CD14-positive monocyte (primary cell): Measurements from ENCODE around the gene PLPPR3. TPM values are rescaled to one million over a fixed set of nuclear protein-coding genes. Genes with fewer than 3 reads are reported as not detected.

Source experiments
- DNase-seq, 3 donors: peaks; one replicate each; pipeline ENCODE4 v3.0.0-alpha.2; 2011 to 2022
- H2AFZ ChIP-seq: 2 replicates; pipeline ENCODE4 v1.6.0; 2012; ENCODE audit warnings: mild to moderate bottlenecking, low read depth, low read length, inconsistent platforms; ENCODE audit not compliant: insufficient read depth, poor library complexity, severe bottlenecking
- H3K27ac ChIP-seq, 2 donors: 1 replicate in 1 of 2; 2 replicates in 1 of 2; pipeline ENCODE4 v1.5.1; 2012 to 2013; ENCODE audit warnings: low read length in 2 of 2, control low read depth in 1 of 2, inconsistent platforms in 1 of 2, low read depth in 1 of 2, mild to moderate bottlenecking in 1 of 2
- H3K27me3 ChIP-seq, 2 donors: one replicate each; pipeline versions ENCODE4 v1.6.0 to v1.6.1; 2011 to 2013; ENCODE audit warnings: low read length in 2 of 2; ENCODE audit not compliant: control insufficient read depth in 2 of 2, insufficient read depth in 2 of 2
- H3K36me3 ChIP-seq, 2 donors: replicated peaks in 1 of 2; 1 replicate in 1 of 2; 2 replicates in 1 of 2; pipeline versions ENCODE4 v1.5.1 to v1.6.1; 2012 to 2013; ENCODE audit warnings: low read length in 2 of 2, control low read depth in 1 of 2, inconsistent platforms in 1 of 2, mild to moderate bottlenecking in 1 of 2; ENCODE audit not compliant: insufficient read depth in 2 of 2, control insufficient read depth in 1 of 2
- H3K4me1 ChIP-seq, 2 donors: 1 replicate in 1 of 2; 2 replicates in 1 of 2; pipeline versions ENCODE4 v1.5.1 to v1.6.1; 2012 to 2013; ENCODE audit warnings: low read length in 2 of 2, control low read depth in 1 of 2, inconsistent platforms in 1 of 2, mild to moderate bottlenecking in 1 of 2, moderate library complexity in 1 of 2; ENCODE audit not compliant: insufficient read depth in 2 of 2, control insufficient read depth in 1 of 2
- H3K4me2 ChIP-seq: replicated peaks from 2 replicates; pipeline ENCODE3; 2012; ENCODE audit warnings: low read length, moderate library complexity, mild to moderate bottlenecking; ENCODE audit not compliant: poor library complexity, severe bottlenecking; ENCODE audit errors: extremely low read depth
- H3K4me3 ChIP-seq, 3 experiments: fragments of 200-600 bp in 1 of 3; sonication (generic) in 1 of 3; replicated peaks in 1 of 3; 1 replicate in 2 of 3; 2 replicates in 1 of 3; pipeline ENCODE4 v1.5.1; 2011 to 2013; ENCODE audit warnings: low read length in 3 of 3, mild to moderate bottlenecking in 3 of 3, control low read depth in 2 of 3, low read depth in 2 of 3, inconsistent platforms in 1 of 3, moderate library complexity in 1 of 3
- H3K79me2 ChIP-seq: 2 replicates; pipeline ENCODE4 v1.6.0; 2012; ENCODE audit warnings: mild to moderate bottlenecking, control low read depth, inconsistent platforms, low read length, moderate library complexity; ENCODE audit not compliant: insufficient read depth
- H3K9ac ChIP-seq: 2 replicates; pipeline ENCODE4 v1.6.0; 2017; ENCODE audit warnings: low read length, mild to moderate bottlenecking; ENCODE audit not compliant: insufficient read depth, poor library complexity, severe bottlenecking
- H3K9me3 ChIP-seq, 2 donors: replicated peaks in 1 of 2; 1 replicate in 1 of 2; 2 replicates in 1 of 2; pipeline versions ENCODE4 v1.5.1 to v1.6.1; 2012 to 2013; ENCODE audit warnings: low read length in 2 of 2, control low read depth in 1 of 2; ENCODE audit not compliant: control insufficient read depth in 1 of 2, insufficient read depth in 1 of 2
- H4K20me1 ChIP-seq: 2 replicates; pipeline ENCODE4 v1.6.0; 2012; ENCODE audit warnings: mild to moderate bottlenecking, low read length, control low read depth, moderate library complexity; ENCODE audit not compliant: insufficient read depth
- H3K27ac Mint-ChIP-seq, 7 donors: one replicate each; pipeline ENCODE4 v1.8.0; 2020; ENCODE audit warnings: mild to moderate bottlenecking in 7 of 7, mixed read lengths in 7 of 7, moderate library complexity in 6 of 7, inconsistent platforms in 2 of 7
- H3K27me3 Mint-ChIP-seq, 3 donors: one replicate each; pipeline ENCODE4 v1.8.0; 2021 to 2022; ENCODE audit warnings: low read depth in 3 of 3, mild to moderate bottlenecking in 3 of 3, mixed read lengths in 3 of 3, moderate library complexity in 3 of 3, inconsistent platforms in 1 of 3
- H3K36me3 Mint-ChIP-seq, 2 donors: one replicate each; pipeline ENCODE4 v1.8.0; 2020; ENCODE audit warnings: mixed read lengths in 2 of 2, inconsistent platforms in 1 of 2, mild to moderate bottlenecking in 1 of 2
- H3K4me1 Mint-ChIP-seq: one replicate; pipeline ENCODE4 v1.8.0; 2020; ENCODE audit warnings: mild to moderate bottlenecking, mixed read lengths
- H3K4me3 Mint-ChIP-seq, 2 donors: one replicate each; pipeline ENCODE4 v1.8.0; 2020; ENCODE audit warnings: mild to moderate bottlenecking in 2 of 2, mixed read lengths in 2 of 2, moderate library complexity in 1 of 2
- H3K9me3 Mint-ChIP-seq, 7 donors: one replicate each; pipeline ENCODE4 v1.8.0; 2020 to 2022; ENCODE audit warnings: mixed read lengths in 7 of 7, mild to moderate bottlenecking in 6 of 7, moderate library complexity in 6 of 7, inconsistent platforms in 2 of 7
- CTCF ChIP-seq: fragments of 200-600 bp; IDR thresholded peaks from one replicate; pipeline ENCODE4 v1.8.0; 2022; ENCODE audit warnings: antibody characterized with exemption, mild to moderate bottlenecking
- WGBS: methylation state at CpG from one replicate; pipeline ENCODE4 v1.1.5; 2013; ENCODE audit warnings: missing lambda C conversion rate; ENCODE audit not compliant: insufficient coverage; 5-methylcytosine and 5-hydroxymethylcytosine counted together
- intact Hi-C, 2 donors: fragments of 100-400 bp; cut with micrococcal nuclease; formaldehyde crosslinking; loops; one replicate each; pipeline versions ENCODE4 v1.15.0 to v1.15.1; 2023
- polyA plus RNA-seq, 3 donors: library from polyadenylated mRNA; depleted of rRNA in 1 of 3; unstranded in 2 of 3; stranded (reverse) in 1 of 3; fragments of 300-500 nt in 2 of 3; fragments of >200 nt in 1 of 3; fragmentation: Illumina TruSeq in 2 of 3; gene quantifications; 1 replicate in 2 of 3; 2 replicates in 1 of 3; pipeline ENCODE4 v1.2.3, GENCODE V29; 2012 to 2021

Gene PLPPR3
- polyA plus RNA-seq, 3 donors: 1.2 TPM; not detected in 2

- no peaks in the 10 kb centered on the region for H3K36me3 Mint-ChIP-seq
- no peak overlapping the region for H3K4me3 Mint-ChIP-seq
- Histone ChIP-seq H3K4me1 (no peaks in the 10 kb centered on the region), H3K36me3 (no peaks in the 10 kb centered on the region), H4K20me1 (no peaks in the 10 kb centered on the region), H3K4me2 (no peak overlapping the region), H2AFZ (no peak overlapping the region), H3K27me3 (no peaks in the 10 kb centered on the region), H3K79me2 (no peaks in the 10 kb centered on the region), H3K4me3 (no peak overlapping the region), H3K9ac (no peak overlapping the region), H3K27ac (no peak overlapping the region), H3K9me3 (peaks cover 0 to 5% of the 10 kb centered on the region in 2 donors)
- DNase-seq: no peak
- H3K27me3 Mint-ChIP-seq: peaks cover 6 to 15% (median 9%) of the 10 kb centered on the region in 3 donors
- TF ChIP-seq CTCF: no peak
- 97% methylated on average over 5 of the region's 7 CpGs for WGBS
- H3K4me1 Mint-ChIP-seq: peaks cover under 1% of the 10 kb centered on the region
- H3K9me3 Mint-ChIP-seq: peaks cover 0 to 12% (median 8%) of the 10 kb centered on the region in 7 donors
- no peak overlapping the region for H3K27ac Mint-ChIP-seq
- intact Hi-C loops: no loop called here
Observed at GRCh38 chr19:765179-765738, 56.5 kb downstream of the PLPPR3 start.

GRCh38 chr19:764301-764700 is 57.5 kb downstream of the PLPPR3 start:
- Histone ChIP-seq H3K4me1 (no peaks in the 10 kb centered on the region), H2AFZ (no peak overlapping the region), H3K9ac (no peak overlapping the region), H4K20me1 (no peaks in the 10 kb centered on the region), H3K27ac (no peak overlapping the region), H3K4me2 (no peak overlapping the region), H3K79me2 (no peaks in the 10 kb centered on the region), H3K4me3 (no peak overlapping the region), H3K9me3 (peaks cover 0 to 9% of the 10 kb centered on the region in 2 donors), H3K27me3 (no peaks in the 10 kb centered on the region), H3K36me3 (no peaks in the 10 kb centered on the region)
- intact Hi-C loops: no loop called here
- Mint-ChIP-seq H3K4me1 (no peaks in the 10 kb centered on the region), H3K9me3 (peaks cover 3 to 17% (median 14%) of the 10 kb centered on the region in 7 donors), H3K27ac (no peak overlapping the region), H3K27me3 (peaks cover 5 to 20% (median 8%) of the 10 kb centered on the region in 3 donors), H3K4me3 (no peak overlapping the region), H3K36me3 (no peaks in the 10 kb centered on the region)
- TF ChIP-seq CTCF: no peak
- DNase-seq: no peak
- 95% methylated on average over 9 of the region's 12 CpGs for WGBS
